Measurements from ENCODE around the gene FAM110A. TPM values are rescaled to one million over a fixed set of nuclear protein-coding genes. Genes with fewer than 3 reads are reported as not detected.

Gene FAM110A
- total RNA-seq, 4 donors from 2014 or later, result 1.4 to 3.2 (median 2.0) TPM

- 44% methylated on average over 1 of the region's 6 CpGs; no CpG with 5 or more reads in 1 of the 2 donors for WGBS, 2 donors (ENCODE audit: low coverage in 1 of 2)
- ATAC-seq, result no peak
Observed at GRCh38 chr20:854601-855000, 21.1 kb downstream of the FAM110A start.

GRCh38 chr20:855466-856360, 22.2 kb downstream of the FAM110A start:
- Histone ChIP-seq H3K27me3 (peaks cover 4% of the 10 kb centered on the region), H3K9me3 (no peaks in the 10 kb centered on the region), H3K4me3 (no peak overlapping the region), H3K36me3 (no peaks in the 10 kb centered on the region), H3K27ac (no peak overlapping the region), H3K4me1 (no peaks in the 10 kb centered on the region)
- no peak for ATAC-seq
- 37 to 77% methylated on average over 2 to 4 of the region's 11 CpGs for WGBS, 2 donors (ENCODE audit: low coverage in 1 of 2)
- TF ChIP-seq POLR2AphosphoS5 (IDR thresholded peaks at IDR 0.05) (no peak), EP300 (IDR thresholded peaks at IDR 0.05) (no peak), POLR2A (IDR thresholded peaks at IDR 0.05) (no peak), CTCF (IDR thresholded peaks at IDR 0.05) (no peak)

More at GRCh38 chr20:854601-855000, 21.1 kb downstream of the FAM110A start:
- Histone ChIP-seq H3K27me3 (peaks cover 4% of the 10 kb centered on the region), H3K4me1 (no peaks in the 10 kb centered on the region), H3K9me3 (no peaks in the 10 kb centered on the region), H3K36me3 (no peaks in the 10 kb centered on the region), H3K4me3 (no peak overlapping the region), H3K27ac (no peak overlapping the region)
- TF ChIP-seq POLR2AphosphoS5 (IDR thresholded peaks at IDR 0.05) (no peak), CTCF (IDR thresholded peaks at IDR 0.05) (no peak), POLR2A (IDR thresholded peaks at IDR 0.05) (no peak), EP300 (IDR thresholded peaks at IDR 0.05) (no peak)

- Histone ChIP-seq H3K4me3 (no peak overlapping the region), H3K9me3 (no peaks in the 10 kb centered on the region), H3K4me1 (no peaks in the 10 kb centered on the region), H3K27ac (no peak overlapping the region), H3K27me3 (peaks cover 4% of the 10 kb centered on the region), H3K36me3 (no peaks in the 10 kb centered on the region)
- WGBS, 2 donors (ENCODE audit: low coverage in 1 of 2), result 62 to 63% methylated on average over 5 to 11 of the region's 12 CpGs
- TF ChIP-seq CTCF (IDR thresholded peaks at IDR 0.05), result no peak
- TF ChIP-seq EP300 (IDR thresholded peaks at IDR 0.05), result no peak
- TF ChIP-seq POLR2A (IDR thresholded peaks at IDR 0.05), result no peak
- no peak for TF ChIP-seq POLR2AphosphoS5 (IDR thresholded peaks at IDR 0.05)
- no peak for ATAC-seq
Observed at GRCh38 chr20:856361-856775, 22.9 kb downstream of the FAM110A start.

- H3K4me3 ChIP-seq, result no peak overlapping the region
- no peaks in the 10 kb centered on the region for H3K9me3 ChIP-seq
- no peak for TF ChIP-seq EP300 (IDR thresholded peaks at IDR 0.05)
- no peak for TF ChIP-seq POLR2A (IDR thresholded peaks at IDR 0.05)
- no peak for TF ChIP-seq POLR2AphosphoS5 (IDR thresholded peaks at IDR 0.05)
- no peak for TF ChIP-seq CTCF (IDR thresholded peaks at IDR 0.05)
- H3K4me1 ChIP-seq, result no peaks in the 10 kb centered on the region
- WGBS, 2 donors (ENCODE audit: low coverage in 1 of 2), result 60 to 86% methylated on average over 3 of the region's 6 CpGs
- H3K27me3 ChIP-seq, result peaks cover 4% of the 10 kb centered on the region
- H3K36me3 ChIP-seq, result no peaks in the 10 kb centered on the region
- no peak for ATAC-seq
- H3K27ac ChIP-seq, result no peak overlapping the region
Observed at GRCh38 chr20:858011-858410, 24.5 kb downstream of the FAM110A start.

- no peak for ATAC-seq
- TF ChIP-seq POLR2AphosphoS5 (IDR thresholded peaks at IDR 0.05), result no peak
- TF ChIP-seq EP300 (IDR thresholded peaks at IDR 0.05), result no peak
- no peak for TF ChIP-seq POLR2A (IDR thresholded peaks at IDR 0.05)
- TF ChIP-seq CTCF (IDR thresholded peaks at IDR 0.05), result no peak
- WGBS, 2 donors (ENCODE audit: low coverage in 1 of 2), result 40 to 53% methylated on average over 2 to 3 of the region's 3 CpGs
- no peaks in the 10 kb centered on the region for H3K4me1 ChIP-seq
- H3K36me3 ChIP-seq, result no peaks in the 10 kb centered on the region
- H3K27me3 ChIP-seq, result peaks cover 5% of the 10 kb centered on the region
- no peak overlapping the region for H3K4me3 ChIP-seq
- H3K27ac ChIP-seq, result no peak overlapping the region
- no peaks in the 10 kb centered on the region for H3K9me3 ChIP-seq
Observed at GRCh38 chr20:859751-860231, 26.3 kb downstream of the FAM110A start.

All from gastroesophageal sphincter (tissue), 4 donors.